ENCODE measurements around the gene IFIT2.
"Not testable (repeated sequence)": the region's sequence is repeated elsewhere in the genome, so short reads cannot be mapped to it uniquely, and the experiment has no call there.

The IFIT2 gene

DNA sequence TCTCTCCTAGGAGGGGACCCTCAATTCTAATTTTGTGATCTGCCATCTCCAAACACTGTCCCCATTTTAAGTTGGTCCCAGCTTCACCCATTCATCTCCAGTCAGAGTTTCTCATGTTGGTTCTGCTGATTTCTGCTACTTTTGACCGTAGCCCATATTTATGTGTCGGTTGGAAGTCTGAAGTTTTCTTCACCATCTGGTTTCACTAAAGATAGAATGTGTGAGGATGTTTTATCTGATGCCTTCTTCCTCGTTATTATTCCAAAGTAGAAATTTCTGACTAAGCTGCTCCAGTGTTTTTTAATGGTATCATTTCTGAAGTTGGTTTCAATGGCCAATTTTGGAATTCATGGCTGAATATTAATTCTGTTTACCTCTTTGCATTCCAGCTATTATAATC is 21.3 kb upstream of the IFIT2 start:
- no peak for DNase-seq (ENCODE audit: low spot score)

- no peak for DNase-seq (ENCODE audit: low spot score)
Measured at GRCh38 chr10:89281606-89282395, 20.0 kb upstream of the IFIT2 start.

DNA sequence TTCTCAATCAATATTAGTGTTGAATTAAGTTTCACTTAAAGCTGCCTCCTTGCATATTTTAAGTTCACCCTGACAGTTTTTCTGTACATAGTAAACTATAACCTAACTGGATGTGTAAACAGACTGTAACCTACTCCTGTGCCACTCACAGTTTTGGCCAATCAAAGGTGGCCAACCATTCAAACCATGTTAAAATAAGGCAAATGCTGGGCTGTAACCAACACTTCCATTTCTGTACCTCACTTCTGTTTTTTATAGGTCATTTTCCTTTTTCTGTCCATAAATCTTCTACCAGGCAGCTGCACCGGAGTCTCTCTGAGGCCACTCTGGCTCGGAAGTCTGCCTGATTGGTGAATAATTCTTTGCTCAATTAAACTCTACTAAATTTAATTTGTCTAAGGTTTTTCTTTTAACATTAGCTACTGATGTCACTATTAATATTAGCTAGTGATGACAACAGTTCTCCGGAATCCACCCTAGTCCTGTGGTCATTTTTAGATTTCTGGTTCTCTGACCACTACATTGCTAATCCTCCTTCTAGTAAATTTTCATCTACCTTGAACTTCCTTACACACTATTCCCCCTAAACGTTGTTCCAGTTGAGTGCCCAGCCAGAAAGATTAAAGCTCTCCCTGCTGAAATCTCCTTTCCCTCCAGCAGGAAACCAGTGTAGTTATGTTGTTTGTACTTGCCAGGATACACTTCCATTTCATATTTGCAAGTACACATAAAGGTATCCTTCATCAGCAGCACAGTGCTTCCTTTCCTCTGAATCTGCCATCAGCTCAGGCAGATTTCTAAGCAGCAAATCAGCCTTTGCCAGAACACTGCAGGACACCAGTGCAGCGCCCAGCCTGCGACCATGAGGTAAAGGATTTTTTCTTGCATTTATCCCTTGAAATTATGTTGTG is 18.6 kb upstream of the IFIT2 start:
- no peak for DNase-seq (ENCODE audit: low spot score)

- DNase-seq (ENCODE audit: low spot score): no peak
Measured at GRCh38 chr10:89283936-89284475, 17.8 kb upstream of the IFIT2 start.

- not testable (repeated sequence) for DNase-seq (ENCODE audit: low spot score)
Measured at GRCh38 chr10:89284711-89285110, 17.1 kb upstream of the IFIT2 start.

DNA sequence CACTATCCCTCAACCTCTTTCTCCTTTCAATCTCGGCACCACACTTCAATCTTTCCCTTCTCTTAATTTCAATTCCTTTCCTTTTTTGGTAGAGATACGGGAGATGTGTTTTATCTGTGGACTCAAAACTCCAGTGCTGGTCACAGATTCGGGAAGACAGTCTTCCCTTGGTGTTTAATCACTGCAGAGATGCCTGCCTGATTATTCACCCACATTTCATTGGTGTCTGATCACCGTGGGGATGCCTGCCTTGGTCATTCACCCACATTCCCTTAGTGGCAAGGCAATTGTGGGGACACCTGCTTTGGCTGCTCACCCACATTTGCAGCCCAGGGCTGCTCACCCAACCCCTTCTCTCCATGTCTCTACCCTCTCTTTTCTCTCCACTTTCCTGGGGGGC is 16.5 kb upstream of the IFIT2 start:
- not testable (repeated sequence) for DNase-seq (ENCODE audit: low spot score)

GRCh38 chr10:89294721-89295239 is 7.1 kb upstream of the IFIT2 start:
- no peak for DNase-seq (ENCODE audit: low spot score)

- DNase-seq (ENCODE audit: low spot score): no peak
Measured at GRCh38 chr10:89295597-89295996, 6.2 kb upstream of the IFIT2 start.

DNA sequence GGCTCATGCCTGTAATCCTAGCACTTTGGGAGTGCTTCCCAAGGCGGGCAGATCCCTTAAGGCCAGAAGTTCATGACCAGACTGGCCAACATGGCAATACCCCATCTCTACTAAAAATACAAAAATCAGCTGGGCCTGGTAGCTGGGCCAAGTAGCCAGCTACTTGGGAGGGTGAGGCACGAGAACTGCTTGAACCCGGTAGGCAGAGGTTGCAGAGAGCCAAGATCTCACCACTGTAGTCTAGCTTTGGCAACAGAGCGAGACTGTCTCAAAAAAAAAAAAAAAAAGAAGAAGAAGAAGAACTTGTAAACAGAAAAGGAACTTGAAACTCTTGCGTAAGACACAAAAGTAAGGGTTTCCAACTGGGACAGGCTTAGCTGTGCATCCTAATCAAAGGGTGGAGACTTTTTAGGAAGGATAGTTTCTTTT is 5.6 kb upstream of the IFIT2 start:
- no peak for DNase-seq (ENCODE audit: low spot score)

DNA sequence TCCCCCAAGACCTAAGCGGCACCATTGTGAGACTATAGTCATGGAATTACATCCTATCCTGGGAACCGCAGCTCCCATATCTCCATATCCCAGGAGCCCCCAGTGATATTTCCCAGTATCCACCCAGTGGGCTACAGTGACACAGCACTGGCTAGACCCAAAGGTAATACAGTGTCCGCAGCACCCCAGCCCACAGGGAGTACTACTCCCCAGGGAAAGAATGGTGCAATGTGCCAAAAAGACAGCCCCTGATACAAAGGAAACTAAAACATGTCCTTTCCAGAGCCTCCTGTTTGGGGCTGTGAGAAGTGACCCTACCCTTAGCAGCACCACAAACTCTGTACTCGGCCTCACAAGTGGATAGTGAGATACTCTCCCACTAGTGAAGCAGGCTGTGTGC is 4.5 kb upstream of the IFIT2 start:
- no peak for DNase-seq (ENCODE audit: low spot score)

GRCh38 chr10:89297791-89298190 is 4.1 kb upstream of the IFIT2 start:
- no peak for DNase-seq (ENCODE audit: low spot score)

DNA sequence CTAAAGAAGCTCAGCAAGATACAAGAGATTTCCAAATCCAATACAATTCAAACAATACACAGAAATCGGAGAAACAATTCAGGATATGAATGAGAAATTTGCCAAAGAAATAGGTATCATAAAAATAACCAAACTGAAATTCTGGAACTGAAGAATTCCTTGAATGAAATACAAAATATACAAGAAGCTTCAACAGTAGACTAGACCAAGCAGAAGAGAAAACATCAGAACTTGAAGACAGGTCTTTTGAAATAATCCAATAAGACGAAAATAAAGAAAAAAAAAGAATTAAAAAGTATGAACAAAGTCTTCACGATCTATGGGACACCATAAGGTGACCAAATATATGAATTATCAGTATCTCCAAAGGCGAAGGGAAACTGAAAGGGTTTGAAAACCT is 2.8 kb upstream of the IFIT2 start:
- DNase-seq (ENCODE audit: low spot score): no peak

GRCh38 chr10:89301232-89301631 is 614 bp upstream of the IFIT2 start:
- no peak for DNase-seq (ENCODE audit: low spot score)

GRCh38 chr10:89302625-89303024 is 779 bp downstream of the IFIT2 start:
- no peak for DNase-seq (ENCODE audit: low spot score)

DNA sequence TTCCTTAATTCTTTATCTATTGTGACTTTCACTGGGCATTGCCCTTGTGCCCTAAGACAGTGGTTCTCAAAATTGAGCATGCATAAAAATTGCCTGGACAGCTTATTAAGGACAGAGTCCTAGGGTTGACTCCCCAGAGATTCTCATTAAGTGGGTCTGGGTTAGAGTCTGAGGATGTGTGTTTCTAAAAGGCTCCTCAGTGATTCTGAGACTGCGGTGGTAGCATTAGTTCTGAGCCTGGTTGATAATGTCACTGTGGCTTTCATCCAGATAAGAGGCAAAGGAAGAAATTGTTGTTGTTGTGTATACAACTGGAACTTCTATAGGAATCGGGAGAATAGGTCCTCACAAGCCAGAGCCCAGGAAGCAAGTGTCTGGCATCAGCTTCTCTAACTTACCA is 1.3 kb downstream of the IFIT2 start:
- no peak for DNase-seq (ENCODE audit: low spot score)

- no peak for DNase-seq (ENCODE audit: low spot score)
Measured at GRCh38 chr10:89304026-89304425, 2.2 kb downstream of the IFIT2 start.

- DNase-seq (ENCODE audit: low spot score): no peak
Measured at GRCh38 chr10:89304446-89304845, 2.6 kb downstream of the IFIT2 start.

GRCh38 chr10:89304925-89305324 is 3.1 kb downstream of the IFIT2 start:
- DNase-seq (ENCODE audit: low spot score): no peak

DNA sequence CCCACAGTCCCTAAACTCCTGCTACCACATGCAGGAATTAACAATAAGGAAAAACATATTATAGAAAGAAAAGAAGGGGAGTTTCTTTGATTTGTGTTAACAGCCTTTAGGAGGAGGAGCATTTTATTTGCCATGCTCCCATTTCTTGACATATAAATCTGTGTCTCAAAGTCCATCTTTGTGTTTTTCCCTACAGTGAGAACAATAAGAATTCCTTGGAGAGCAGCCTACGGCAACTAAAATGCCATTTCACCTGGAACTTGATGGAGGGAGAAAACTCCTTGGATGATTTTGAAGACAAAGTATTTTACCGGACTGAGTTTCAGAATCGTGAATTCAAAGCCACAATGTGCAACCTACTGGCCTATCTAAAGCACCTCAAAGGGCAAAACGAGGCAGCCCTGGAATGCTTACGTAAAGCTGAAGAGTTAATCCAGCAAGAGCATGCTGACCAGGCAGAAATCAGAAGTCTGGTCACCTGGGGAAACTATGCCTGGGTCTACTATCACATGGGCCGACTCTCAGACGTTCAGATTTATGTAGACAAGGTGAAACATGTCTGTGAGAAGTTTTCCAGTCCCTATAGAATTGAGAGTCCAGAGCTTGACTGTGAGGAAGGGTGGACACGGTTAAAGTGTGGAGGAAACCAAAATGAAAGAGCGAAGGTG is 4.1 kb downstream of the IFIT2 start:
- DNase-seq (ENCODE audit: low spot score): no peak

DNA sequence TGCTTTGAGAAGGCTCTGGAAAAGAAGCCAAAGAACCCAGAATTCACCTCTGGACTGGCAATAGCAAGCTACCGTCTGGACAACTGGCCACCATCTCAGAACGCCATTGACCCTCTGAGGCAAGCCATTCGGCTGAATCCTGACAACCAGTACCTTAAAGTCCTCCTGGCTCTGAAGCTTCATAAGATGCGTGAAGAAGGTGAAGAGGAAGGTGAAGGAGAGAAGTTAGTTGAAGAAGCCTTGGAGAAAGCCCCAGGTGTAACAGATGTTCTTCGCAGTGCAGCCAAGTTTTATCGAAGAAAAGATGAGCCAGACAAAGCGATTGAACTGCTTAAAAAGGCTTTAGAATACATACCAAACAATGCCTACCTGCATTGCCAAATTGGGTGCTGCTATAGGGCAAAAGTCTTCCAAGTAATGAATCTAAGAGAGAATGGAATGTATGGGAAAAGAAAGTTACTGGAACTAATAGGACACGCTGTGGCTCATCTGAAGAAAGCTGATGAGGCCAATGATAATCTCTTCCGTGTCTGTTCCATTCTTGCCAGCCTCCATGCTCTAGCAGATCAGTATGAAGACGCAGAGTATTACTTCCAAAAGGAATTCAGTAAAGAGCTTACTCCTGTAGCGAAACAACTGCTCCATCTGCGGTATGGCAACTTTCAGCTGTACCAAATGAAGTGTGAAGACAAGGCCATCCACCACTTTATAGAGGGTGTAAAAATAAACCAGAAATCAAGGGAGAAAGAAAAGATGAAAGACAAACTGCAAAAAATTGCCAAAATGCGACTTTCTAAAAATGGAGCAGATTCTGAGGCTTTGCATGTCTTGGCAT is 4.8 kb downstream of the IFIT2 start:
- no peak for DNase-seq (ENCODE audit: low spot score)

DNA sequence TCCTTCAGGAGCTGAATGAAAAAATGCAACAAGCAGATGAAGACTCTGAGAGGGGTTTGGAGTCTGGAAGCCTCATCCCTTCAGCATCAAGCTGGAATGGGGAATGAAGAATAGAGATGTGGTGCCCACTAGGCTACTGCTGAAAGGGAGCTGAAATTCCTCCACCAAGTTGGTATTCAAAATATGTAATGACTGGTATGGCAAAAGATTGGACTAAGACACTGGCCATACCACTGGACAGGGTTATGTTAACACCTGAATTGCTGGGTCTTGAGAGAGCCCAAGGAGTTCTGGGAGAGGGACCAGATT is 5.4 kb downstream of the IFIT2 start:
- DNase-seq (ENCODE audit: low spot score): no peak

All from HuH-7.5 (cell line).